Activated CD8-positive, alpha-beta memory T cell treated with anti-CD3 and anti-CD28 coated beads for 24 hours (primary cell): Measurements from ENCODE around the gene CLDN9.
A peak's percentile ranks its signal among the peaks of the same experiment; 100 is the strongest.

ENCODE experiments used
- DNase-seq: peaks from one replicate; pipeline ENCODE4 v3.0.0-alpha.2; 2020

The CLDN9 gene

DNA sequence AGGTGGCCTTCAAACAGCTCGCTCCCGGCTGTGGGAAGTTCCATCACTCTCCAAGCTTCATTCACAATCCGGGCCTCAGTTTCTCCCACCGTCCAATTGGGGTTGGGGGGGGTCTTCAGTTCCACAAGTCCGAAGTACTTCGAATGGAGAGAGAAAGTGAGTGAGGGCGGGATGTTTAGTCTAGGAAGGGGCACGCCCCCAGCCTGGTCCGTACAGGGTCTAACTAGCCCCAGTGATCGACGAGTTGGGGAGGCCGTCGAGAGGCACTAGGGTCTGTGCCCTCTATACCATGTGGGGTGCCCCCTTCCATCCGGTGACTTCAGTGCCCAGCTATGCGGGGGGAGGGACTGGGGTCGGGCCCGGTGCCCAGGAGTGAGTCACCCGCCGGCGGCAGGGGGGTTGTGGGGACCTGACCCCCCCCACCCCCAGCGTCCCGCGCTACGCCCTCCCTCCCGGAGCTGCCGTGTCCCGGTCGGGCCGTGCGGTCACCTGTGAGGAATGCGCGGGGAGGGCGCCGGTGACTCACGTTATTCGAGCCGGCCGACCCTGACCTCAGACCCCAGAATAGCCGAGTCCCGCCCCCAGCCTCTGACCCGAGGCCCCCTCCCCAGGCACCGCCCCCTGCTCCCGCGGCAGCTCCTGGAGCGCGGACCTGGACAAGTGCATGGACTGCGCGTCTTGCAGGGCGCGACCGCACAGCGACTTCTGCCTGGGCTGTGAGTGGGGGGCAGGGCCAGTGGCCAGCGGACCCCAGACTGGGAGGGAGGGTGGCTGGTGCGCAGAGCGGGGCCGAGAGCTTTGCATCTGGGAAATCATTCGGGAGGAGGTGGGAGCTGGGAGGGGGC lies 8.1 kb downstream of the CLDN9 start:
- DNase-seq = peak; percentile 79

DNA sequence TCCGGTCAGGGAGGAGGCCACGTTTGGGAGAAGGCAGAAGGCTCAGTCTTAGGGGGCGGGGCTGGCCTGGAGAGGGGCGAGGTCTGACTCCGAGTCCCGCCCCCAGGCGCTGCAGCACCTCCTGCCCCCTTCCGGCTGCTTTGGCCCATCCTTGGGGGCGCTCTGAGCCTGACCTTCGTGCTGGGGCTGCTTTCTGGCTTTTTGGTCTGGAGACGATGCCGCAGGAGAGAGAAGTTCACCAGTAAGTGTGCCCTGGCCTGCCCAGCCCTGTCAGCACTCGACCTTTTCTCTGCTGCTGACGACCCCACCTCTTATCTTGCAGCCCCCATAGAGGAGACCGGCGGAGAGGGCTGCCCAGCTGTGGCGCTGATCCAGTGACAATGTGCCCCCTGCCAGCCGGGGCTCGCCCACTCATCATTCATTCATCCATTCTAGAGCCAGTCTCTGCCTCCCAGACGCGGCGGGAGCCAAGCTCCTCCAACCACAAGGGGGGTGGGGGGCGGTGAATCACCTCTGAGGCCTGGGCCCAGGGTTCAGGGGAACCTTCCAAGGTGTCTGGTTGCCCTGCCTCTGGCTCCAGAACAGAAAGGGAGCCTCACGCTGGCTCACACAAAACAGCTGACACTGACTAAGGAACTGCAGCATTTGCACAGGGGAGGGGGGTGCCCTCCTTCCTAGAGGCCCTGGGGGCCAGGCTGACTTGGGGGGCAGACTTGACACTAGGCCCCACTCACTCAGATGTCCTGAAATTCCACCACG lies 8.9 kb downstream of the CLDN9 start:
- peak; percentile 86 for DNase-seq

GRCh38 chr16:3022208-3022683 lies 9.5 kb downstream of the CLDN9 start:
- peak; percentile 93 for DNase-seq

- peak; percentile 75 for DNase-seq
These were observed 10.1 kb downstream of the CLDN9 start for GRCh38 chr16:3022684-3023414.

- DNase-seq = no peak
These were observed 10.6 kb downstream of the CLDN9 start for GRCh38 chr16:3023415-3023668.

DNA sequence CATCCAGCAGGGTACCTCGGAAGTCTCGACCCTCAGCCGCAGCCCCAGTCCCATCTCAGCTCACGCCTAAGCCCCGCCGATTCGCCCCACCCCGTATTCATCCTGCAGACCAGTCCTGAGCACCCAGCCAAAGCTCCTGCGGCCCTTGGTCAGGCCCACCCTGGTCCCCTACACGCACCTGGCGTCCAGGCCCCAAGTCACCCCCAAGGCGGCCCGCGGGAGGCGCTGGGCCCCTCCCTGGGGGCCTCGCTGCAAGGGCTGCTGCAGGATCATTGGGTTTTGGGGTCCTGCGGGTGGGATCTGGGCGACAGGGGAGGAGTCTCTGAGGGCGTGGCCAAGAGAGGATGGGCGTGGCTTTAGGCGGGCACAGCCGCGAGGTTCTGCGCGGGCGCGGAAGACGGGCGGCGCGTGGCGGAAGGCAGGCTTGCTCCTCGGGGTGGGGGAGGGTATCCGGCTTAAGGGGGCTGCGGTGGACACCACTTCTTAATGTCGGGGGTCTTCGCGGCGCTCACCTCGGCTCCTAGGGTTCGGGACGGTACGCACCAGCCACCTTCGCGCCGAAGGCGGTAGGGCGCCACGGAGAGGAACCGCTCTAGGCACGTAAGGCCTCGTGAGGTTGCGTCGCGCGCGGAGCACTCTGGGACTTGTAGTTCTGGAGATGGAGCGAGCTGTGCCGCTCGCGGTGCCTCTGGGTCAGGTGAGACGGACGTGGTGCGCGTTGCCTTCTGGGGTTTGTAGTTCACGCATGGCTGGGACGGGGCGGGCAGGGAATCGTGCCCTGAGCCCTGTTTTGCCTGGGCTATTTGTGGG lies 11.2 kb downstream of the CLDN9 start, which contains the start of the genes HCFC1R1 and THOC6:
Gene HCFC1R1, minus strand, starts transcription at position 274 of the 810 bp plus-strand sequence. Its CDS starts 1 bp downstream, at position 273.
Gene THOC6, plus strand, starts transcription at position 367 of the 810 bp plus-strand sequence. Its CDS starts 292 bp downstream, at position 659.
- peak; percentile 97 for DNase-seq

DNA sequence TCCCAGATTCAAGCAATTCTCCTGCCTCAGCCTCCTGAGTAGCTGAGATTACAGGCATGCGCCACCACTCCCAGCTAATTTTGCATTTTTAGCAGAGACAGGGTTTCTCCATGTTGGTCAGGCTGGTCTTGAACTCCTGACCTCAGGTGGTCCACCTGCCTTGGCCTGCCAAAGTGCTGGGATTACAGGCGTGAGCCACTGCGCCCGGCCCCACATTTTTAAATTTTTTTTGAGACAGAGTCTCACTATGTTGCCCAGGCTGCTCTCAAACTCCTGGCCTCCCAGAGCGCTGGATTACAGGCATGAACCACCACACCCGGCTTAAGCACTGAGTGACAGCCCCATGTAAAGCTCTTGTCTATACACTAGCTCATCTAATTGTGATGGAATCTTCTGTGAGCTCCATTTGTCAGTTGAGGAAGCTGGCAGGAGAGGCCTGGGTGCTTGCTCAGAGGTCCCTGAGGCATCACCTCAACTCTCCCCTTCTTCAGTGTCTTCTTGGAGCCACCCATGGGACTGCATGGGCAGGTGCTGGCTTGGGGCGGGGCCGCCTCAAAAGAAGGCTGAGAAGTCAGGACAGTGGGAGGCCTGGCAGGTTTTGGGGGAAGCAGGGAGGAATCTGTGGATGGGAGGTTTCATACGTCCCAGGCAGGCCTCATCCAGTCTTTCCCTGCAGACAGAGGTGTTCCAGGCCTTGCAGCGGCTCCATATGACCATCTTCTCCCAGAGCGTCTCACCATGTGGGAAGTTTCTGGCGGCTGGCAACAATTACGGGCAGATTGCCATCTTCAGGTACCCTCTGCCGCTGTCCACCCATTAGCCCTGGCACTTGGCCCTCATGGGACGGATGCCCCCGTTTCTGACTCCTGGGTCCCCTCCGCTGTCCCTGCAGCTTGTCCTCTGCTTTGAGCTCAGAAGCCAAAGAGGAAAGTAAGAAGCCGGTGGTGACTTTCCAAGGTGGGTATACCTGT lies 12.6 kb downstream of the CLDN9 start:
- DNase-seq = no peak

DNA sequence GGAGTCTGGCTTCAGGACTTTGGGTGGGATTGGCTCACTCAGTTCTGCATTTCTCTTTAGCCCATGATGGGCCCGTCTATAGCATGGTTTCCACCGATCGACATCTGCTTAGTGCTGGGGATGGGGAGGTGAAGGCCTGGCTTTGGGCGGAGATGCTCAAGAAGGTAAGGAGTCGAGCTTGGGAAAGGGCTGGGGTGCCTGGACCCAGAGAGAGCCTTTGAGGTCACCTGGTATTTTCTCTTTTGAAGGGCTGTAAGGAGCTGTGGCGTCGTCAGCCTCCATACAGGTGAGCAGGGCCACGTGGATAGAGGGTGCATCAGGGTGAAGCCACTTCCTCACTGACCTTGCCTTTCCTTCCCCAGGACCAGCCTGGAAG lies 13.3 kb downstream of the CLDN9 start:
- DNase-seq = no peak

DNA sequence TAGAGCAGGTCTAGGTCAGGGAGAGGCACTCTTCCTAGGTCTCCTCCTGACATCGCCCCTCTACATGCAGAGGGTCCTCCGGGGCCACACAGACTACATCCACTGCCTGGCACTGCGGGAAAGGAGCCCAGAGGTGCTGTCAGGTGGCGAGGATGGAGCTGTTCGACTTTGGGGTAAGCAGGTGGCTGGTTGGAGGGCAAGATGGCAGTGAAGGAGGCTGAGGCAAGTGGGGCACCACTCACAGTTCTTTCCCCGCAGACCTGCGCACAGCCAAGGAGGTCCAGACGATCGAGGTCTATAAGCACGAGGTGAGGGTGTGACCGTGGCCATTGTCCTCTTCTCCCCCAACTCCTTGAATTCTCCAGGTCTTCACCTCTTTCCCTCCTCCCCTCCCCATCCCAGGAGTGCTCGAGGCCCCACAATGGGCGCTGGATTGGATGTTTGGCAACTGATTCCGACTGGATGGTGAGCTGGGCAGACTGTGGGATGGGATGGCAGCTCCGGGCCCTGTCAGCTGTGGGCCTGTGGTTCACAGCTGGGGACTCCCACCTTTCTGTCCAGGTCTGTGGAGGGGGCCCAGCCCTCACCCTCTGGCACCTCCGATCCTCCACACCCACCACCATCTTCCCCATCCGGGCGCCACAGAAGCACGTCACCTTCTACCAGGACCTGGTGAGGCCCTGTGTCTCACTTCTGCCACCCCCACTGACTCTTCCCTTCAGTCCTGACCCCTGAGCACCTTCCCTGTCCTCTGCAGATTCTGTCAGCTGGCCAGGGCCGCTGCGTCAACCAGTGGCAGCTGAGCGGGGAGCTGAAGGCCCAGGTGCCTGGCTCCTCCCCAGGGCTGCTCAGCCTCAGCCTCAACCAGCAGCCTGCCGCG lies 14.1 kb downstream of the CLDN9 start:
- DNase-seq = no peak

GRCh38 chr16:3027489-3027795 lies 14.7 kb downstream of the CLDN9 start:
- no peak for DNase-seq

GRCh38 chr16:3027983-3028715 lies 15.4 kb downstream of the CLDN9 start:
- peak; percentile 95 for DNase-seq

- DNase-seq = peak; percentile 68
These were observed 16.1 kb downstream of the CLDN9 start for GRCh38 chr16:3028716-3029319.

DNA sequence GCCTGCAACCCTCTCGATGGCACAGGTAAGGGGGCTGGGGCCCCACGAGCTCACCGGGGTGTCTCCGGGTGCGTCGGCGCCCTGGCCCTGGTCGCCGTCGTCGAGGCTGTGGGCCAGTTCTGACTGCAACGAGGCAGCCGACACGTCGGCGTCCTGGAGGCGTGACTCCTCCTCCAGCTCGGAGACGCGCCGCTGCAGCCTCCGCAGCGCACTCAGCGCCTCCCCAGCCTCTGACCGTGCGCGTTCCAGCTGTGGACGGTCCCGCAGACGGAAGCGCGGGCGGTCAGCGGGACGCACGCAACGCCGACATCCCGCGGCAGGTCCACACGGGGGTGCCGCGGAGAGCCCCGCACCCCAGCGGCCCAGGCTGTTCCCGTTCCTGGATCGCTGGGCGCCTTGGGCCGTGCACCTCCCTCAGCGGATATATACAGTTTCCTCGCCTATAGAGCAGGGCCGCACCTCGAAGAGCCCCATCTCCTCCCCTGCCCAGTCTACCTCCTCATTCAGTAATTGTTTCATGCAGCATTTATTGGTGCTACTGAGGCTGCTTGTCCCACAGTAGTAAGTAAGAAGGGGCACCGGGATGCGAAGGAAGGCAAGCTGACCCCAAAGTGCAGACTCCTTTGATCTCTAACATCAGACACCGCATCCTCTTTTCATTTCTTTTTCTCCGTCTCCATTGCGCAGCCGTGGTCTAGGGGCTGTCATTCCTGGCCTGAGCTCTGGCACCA lies 16.9 kb downstream of the CLDN9 start:
- peak; percentile 69 for DNase-seq

DNA sequence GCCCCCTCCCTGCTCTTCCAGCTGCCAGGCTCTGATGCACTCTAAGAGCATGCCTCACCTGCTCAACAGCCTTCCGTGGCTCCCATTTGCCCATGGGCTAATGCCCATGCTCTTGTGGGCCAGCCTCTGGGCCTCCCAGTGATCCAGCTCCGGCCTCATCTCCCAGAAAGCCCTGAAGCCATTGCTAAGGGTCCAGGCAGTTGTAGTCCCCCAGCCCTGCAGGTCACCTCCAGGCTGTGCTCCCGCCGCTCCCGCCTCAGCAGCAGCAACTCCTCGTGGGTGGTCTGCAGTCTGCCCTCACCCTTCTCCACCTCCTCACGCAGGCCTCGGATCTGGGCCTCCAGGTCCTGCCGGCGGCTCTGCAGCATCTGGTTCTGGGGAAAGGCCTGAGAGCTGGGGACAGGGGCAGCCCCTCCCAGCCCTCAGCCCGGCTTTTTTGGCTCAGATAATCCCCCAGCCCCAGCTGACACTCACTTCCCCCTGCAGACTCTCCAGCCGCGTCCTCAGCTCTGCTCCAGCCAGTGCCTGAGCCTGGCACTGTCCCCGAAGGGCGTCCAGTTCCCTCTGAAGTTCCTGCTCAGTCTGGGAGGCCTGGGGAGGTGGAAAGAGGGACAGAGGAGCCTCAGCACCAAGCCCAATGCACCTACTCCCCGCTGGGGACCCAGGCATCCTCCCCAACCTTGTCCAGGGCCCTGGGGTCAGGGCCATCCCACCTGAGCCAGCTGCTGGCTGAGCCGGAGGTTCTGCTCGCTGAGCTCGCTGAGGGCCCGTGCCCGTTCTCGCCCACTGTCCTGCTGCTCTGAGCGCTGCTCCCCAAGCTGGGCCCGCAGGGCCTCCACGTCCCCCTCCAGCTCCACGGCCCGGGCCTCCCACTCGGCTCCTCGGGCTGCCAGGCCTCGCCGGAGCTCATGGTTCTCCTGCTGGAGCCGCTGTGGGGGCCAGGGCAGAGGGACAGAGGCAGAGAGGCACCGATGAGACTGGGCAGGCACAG lies 17.8 kb downstream of the CLDN9 start:
- no peak for DNase-seq

- no peak for DNase-seq
These were observed 19.9 kb downstream of the CLDN9 start for GRCh38 chr16:3032624-3033023.

GRCh38 chr16:3035289-3035971 lies 22.7 kb downstream of the CLDN9 start:
- no peak for DNase-seq
